B cell (primary cell): Measurements from ENCODE around the gene NUAK1. TPM values are rescaled to one million over a fixed set of nuclear protein-coding genes. Genes with fewer than 3 reads are reported as not detected.

ENCODE experiments used
- ATAC-seq: fragments of 200-7000 bp; cut with Tn5 transposase; one replicate; pipeline ENCODE4 v1.10.0; 2021; ENCODE audit warnings: low read depth, mild to moderate bottlenecking, moderate number of reproducible peaks, moderate library complexity
- CTCF ChIA-PET: fragments of 350-600 bp; sonication (Branson Sonifier 250); formaldehyde crosslinking; loops from one replicate; lab custom pipeline; 2021; ENCODE audit warnings: antibody characterized with exemption, inconsistent platforms; lab: Charles Lee
- POLR2A ChIA-PET: fragments of 350-600 bp; sonication (Branson Sonifier 250); formaldehyde crosslinking; loops from one replicate; lab custom pipeline; 2021; ENCODE audit warnings: antibody characterized with exemption; lab: Charles Lee
- DNase-seq: peaks from one replicate; pipeline ENCODE4 v3.0.0; 2013
- H2AFZ ChIP-seq: 2 replicates; pipeline ENCODE4 v1.6.1; 2012; ENCODE audit warnings: mild to moderate bottlenecking, low read depth, low read length; ENCODE audit not compliant: insufficient read depth, poor library complexity, severe bottlenecking
- H3K27ac ChIP-seq, 2 donors: 1 replicate in 1 of 2; 2 replicates in 1 of 2; pipeline ENCODE4 v1.5.1; 2012 to 2013; ENCODE audit warnings: low read length in 2 of 2, mild to moderate bottlenecking in 2 of 2, moderate library complexity in 1 of 2
- H3K27me3 ChIP-seq, 4 experiments: fragments of 200-600 bp in 1 of 4; sonication (generic) in 1 of 4; replicated peaks in 1 of 4; 1 replicate in 2 of 4; 2 replicates in 2 of 4; pipeline versions ENCODE4 v1.6.1 to v1.7.0; 2013 to 2016; ENCODE audit warnings: low read length in 3 of 4, mild to moderate bottlenecking in 2 of 4, mixed read lengths in 1 of 4, moderate library complexity in 1 of 4; ENCODE audit not compliant: insufficient read depth in 4 of 4, control insufficient read depth in 3 of 4; ENCODE audit errors: control extremely low read depth in 1 of 4
- H3K36me3 ChIP-seq, 2 experiments: replicated peaks in 1 of 2; 1 replicate in 1 of 2; 2 replicates in 1 of 2; pipeline versions ENCODE4 v1.6.1 to v1.7.1; 2013; ENCODE audit warnings: low read length in 1 of 2; ENCODE audit not compliant: insufficient read depth in 2 of 2, control insufficient read depth in 1 of 2; ENCODE audit errors: control extremely low read depth in 1 of 2, extremely low read depth in 1 of 2
- H3K4me1 ChIP-seq, 2 donors: fragments of 200-600 bp in 1 of 2; sonication (generic) in 1 of 2; 1 replicate in 1 of 2; 2 replicates in 1 of 2; pipeline versions ENCODE4 v1.5.1 to v1.6.1; 2013 to 2017; ENCODE audit warnings: low read length in 2 of 2; ENCODE audit not compliant: control insufficient read depth in 2 of 2, insufficient read depth in 2 of 2
- H3K4me2 ChIP-seq: replicated peaks from 2 replicates; pipeline ENCODE3; 2012; ENCODE audit warnings: mild to moderate bottlenecking, low read depth, low read length; ENCODE audit not compliant: poor library complexity, severe bottlenecking
- H3K4me3 ChIP-seq, 5 experiments: fragments of 200-600 bp in 1 of 5; sonication (generic) in 1 of 5; 1 replicate in 3 of 5; 2 replicates in 2 of 5; pipeline versions ENCODE4 v1.5.1 to v1.7.0; 2011 to 2016; ENCODE audit warnings: low read length in 4 of 5, mild to moderate bottlenecking in 4 of 5, low read depth in 2 of 5, control low read depth in 1 of 5, moderate library complexity in 1 of 5; ENCODE audit not compliant: insufficient read depth in 1 of 5; ENCODE audit errors: control extremely low read depth in 1 of 5, extremely low read depth in 1 of 5
- H3K79me2 ChIP-seq: fragments of 200-600 bp; sonication (generic); one replicate; pipeline ENCODE4 v1.6.0; 2016; ENCODE audit warnings: low read length; ENCODE audit not compliant: control insufficient read depth, insufficient read depth
- H3K9ac ChIP-seq: fragments of 200-600 bp; sonication (generic); 2 replicates; pipeline ENCODE4 v1.6.1; 2017; ENCODE audit warnings: mild to moderate bottlenecking, low read length, moderate library complexity
- H3K9me3 ChIP-seq, 3 donors: one replicate each; pipeline versions ENCODE4 v1.6.1 to v1.7.1; 2013; ENCODE audit warnings: low read length in 2 of 3; ENCODE audit not compliant: control insufficient read depth in 2 of 3, insufficient read depth in 1 of 3; ENCODE audit errors: control extremely low read depth in 1 of 3
- H4K20me1 ChIP-seq: 2 replicates; pipeline ENCODE4 v1.6.0; 2012; ENCODE audit warnings: mild to moderate bottlenecking, low read length; ENCODE audit not compliant: insufficient read depth, control insufficient read depth, poor library complexity, severe bottlenecking
- H3K27ac Mint-ChIP-seq: one replicate; pipeline ENCODE4 v1.8.0; 2021; ENCODE audit warnings: mixed read lengths
- H3K27me3 Mint-ChIP-seq: one replicate; pipeline ENCODE4 v1.8.0; 2021; ENCODE audit warnings: mixed read lengths
- H3K4me1 Mint-ChIP-seq: one replicate; pipeline ENCODE4 v1.8.0; 2021; ENCODE audit warnings: mixed read lengths
- H3K4me3 Mint-ChIP-seq: one replicate; pipeline ENCODE4 v1.8.0; 2021; ENCODE audit warnings: mixed read lengths
- H3K9me3 Mint-ChIP-seq: one replicate; pipeline ENCODE4 v1.8.0; 2022; ENCODE audit warnings: mixed read lengths; ENCODE audit not compliant: insufficient read depth
- CTCF ChIP-seq: fragments of 200-600 bp; IDR thresholded peaks from one replicate; pipeline ENCODE4 v1.8.0; 2022; ENCODE audit warnings: antibody characterized with exemption, mild to moderate bottlenecking
- EZH2 ChIP-seq: IDR thresholded peaks from 2 replicates; pipeline ENCODE4 v1.6.1; 2012; ENCODE audit warnings: borderline replicate concordance, low read depth, mild to moderate bottlenecking, moderate library complexity, low read length; ENCODE audit not compliant: insufficient read depth, poor library complexity, severe bottlenecking
- WGBS: methylation state at CpG from one replicate; pipeline ENCODE4 v1.1.5; 2013; ENCODE audit warnings: missing lambda C conversion rate; ENCODE audit not compliant: insufficient coverage; 5-methylcytosine and 5-hydroxymethylcytosine counted together
- intact Hi-C: fragments of 100-400 bp; cut with micrococcal nuclease; formaldehyde crosslinking; loops from one replicate; pipeline ENCODE4 v1.10.0; 2022
- polyA plus RNA-seq: library from polyadenylated mRNA; depleted of rRNA; stranded (reverse); fragments of >200 nt; gene quantifications from 2 replicates; pipeline ENCODE4 v1.2.3, GENCODE V29; 2012
- total RNA-seq, 2 donors: library from RNA; stranded (reverse); fragments of 120-200 nt in 1 of 2; gene quantifications; 1 replicate in 1 of 2; 2 replicates in 1 of 2; pipeline versions ENCODE4 v1.2.3 to v1.2.4, GENCODE V29; 2013 to 2022

NUAK1 gene
- total and polyA plus RNA-seq, 2 donors (not counting 1 experiment from before 2014, with no cell fraction given) = not detected

GRCh38 chr12:106112145-106112821, 26.5 kb downstream of the NUAK1 start:
- intact Hi-C loops = no loop called here
- no peak overlapping the region for H3K27ac Mint-ChIP-seq
- Histone ChIP-seq H3K79me2 (no peaks in the 10 kb centered on the region), H3K4me3 (no peak overlapping the region), H2AFZ (no peak overlapping the region), H3K9me3 (no peaks in the 10 kb centered on the region), H3K36me3 (no peaks in the 10 kb centered on the region), H3K27me3 (no peaks in the 10 kb centered on the region), H3K9ac (no peak overlapping the region), H3K27ac (no peak overlapping the region), H3K4me1 (no peaks in the 10 kb centered on the region), H4K20me1 (no peaks in the 10 kb centered on the region), H3K4me2 (no peak overlapping the region)
- no peak overlapping the region for H3K4me3 Mint-ChIP-seq
- 85% methylated on average over 13 of the region's 13 CpGs for WGBS
- no peaks in the 10 kb centered on the region for H3K9me3 Mint-ChIP-seq
- ChIA-PET CTCF (interaction anchor here (1.0 kb wide), 1 partner anchor 12 kb away, joined by 3 read pairs; no protein-coding TSS in a partner anchor), POLR2A (no interaction called here)
- no peak for DNase-seq
- TF ChIP-seq CTCF = no peak
- TF ChIP-seq EZH2 = no peak
- no peak for ATAC-seq
- peaks cover 35% of the 10 kb centered on the region for H3K27me3 Mint-ChIP-seq
- no peaks in the 10 kb centered on the region for H3K4me1 Mint-ChIP-seq

- POLR2A ChIA-PET = no interaction called here
- intact Hi-C loops = no loop called here
- no peaks in the 10 kb centered on the region for H3K9me3 ChIP-seq
- H4K20me1 ChIP-seq = no peaks in the 10 kb centered on the region
- H3K27ac Mint-ChIP-seq = no peak overlapping the region
- no peaks in the 10 kb centered on the region for H3K27me3 ChIP-seq
- ATAC-seq (no peak), DNase-seq (no peak)
- H3K27ac ChIP-seq = no peak overlapping the region
- TF ChIP-seq EZH2 (no peak), CTCF (no peak)
- H3K4me3 ChIP-seq = no peak overlapping the region
- H3K36me3 ChIP-seq = no peaks in the 10 kb centered on the region
- no peak overlapping the region for H3K4me2 ChIP-seq
- no peaks in the 10 kb centered on the region for H3K4me1 Mint-ChIP-seq
- peaks cover 39% of the 10 kb centered on the region for H3K27me3 Mint-ChIP-seq
- H3K79me2 ChIP-seq = no peaks in the 10 kb centered on the region
- CTCF ChIA-PET = no interaction called here
- no peak overlapping the region for H2AFZ ChIP-seq
- no peaks in the 10 kb centered on the region for H3K9me3 Mint-ChIP-seq
- WGBS = no CpG with 5 or more reads among the region's 4 CpGs
- H3K9ac ChIP-seq = no peak overlapping the region
- no peaks in the 10 kb centered on the region for H3K4me1 ChIP-seq
- H3K4me3 Mint-ChIP-seq = no peak overlapping the region
Measured at GRCh38 chr12:106110626-106111300, 28.0 kb downstream of the NUAK1 start.
